Measurements from ENCODE around the gene GAN.
"Not testable (repeated sequence)": the region's sequence is repeated elsewhere in the genome, so short reads cannot be mapped to it uniquely, and the experiment has no call there.

Gene GAN

GRCh38 chr16:81394966-81395655 is 80.3 kb downstream of the GAN start:
- Histone ChIP-seq H3K36me3 (ENCODE audit: control insufficient read depth, insufficient read depth, low read length) (peaks cover 3% of the 10 kb centered on the region), H3K27me3 (ENCODE audit: control insufficient read depth, insufficient read depth, low read length) (no peaks in the 10 kb centered on the region), H3K4me3 (ENCODE audit: low read length) (no peak overlapping the region), H3K9ac (ENCODE audit: low read length) (no peak overlapping the region), H3K27ac (ENCODE audit: low read depth, low read length) (no peak overlapping the region), H3K4me1 (ENCODE audit: control insufficient read depth, insufficient read depth, low read length) (no peaks in the 10 kb centered on the region)

GRCh38 chr16:81397058-81397878 is 82.5 kb downstream of the GAN start:
- Histone ChIP-seq H3K36me3 (ENCODE audit: control insufficient read depth, insufficient read depth, low read length) (no peaks in the 10 kb centered on the region), H3K9ac (ENCODE audit: low read length) (no peak overlapping the region), H3K27me3 (ENCODE audit: control insufficient read depth, insufficient read depth, low read length) (no peaks in the 10 kb centered on the region), H3K4me3 (ENCODE audit: low read length) (no peak overlapping the region), H3K27ac (ENCODE audit: low read depth, low read length) (no peak overlapping the region), H3K4me1 (ENCODE audit: control insufficient read depth, insufficient read depth, low read length) (no peaks in the 10 kb centered on the region)

GRCh38 chr16:81397879-81398520 is 83.2 kb downstream of the GAN start:
- Histone ChIP-seq H3K4me1 (ENCODE audit: control insufficient read depth, insufficient read depth, low read length) (no peaks in the 10 kb centered on the region), H3K9ac (ENCODE audit: low read length) (no peak overlapping the region), H3K27ac (ENCODE audit: low read depth, low read length) (no peak overlapping the region), H3K36me3 (ENCODE audit: control insufficient read depth, insufficient read depth, low read length) (no peaks in the 10 kb centered on the region), H3K4me3 (ENCODE audit: low read length) (no peak overlapping the region), H3K27me3 (ENCODE audit: control insufficient read depth, insufficient read depth, low read length) (no peaks in the 10 kb centered on the region)

- H3K4me3 ChIP-seq (ENCODE audit: low read length), result no peak overlapping the region
- H3K27me3 ChIP-seq (ENCODE audit: control insufficient read depth, insufficient read depth, low read length), result no peaks in the 10 kb centered on the region
- no peaks in the 10 kb centered on the region for H3K36me3 ChIP-seq (ENCODE audit: control insufficient read depth, insufficient read depth, low read length)
- no peak overlapping the region for H3K9ac ChIP-seq (ENCODE audit: low read length)
- H3K27ac ChIP-seq (ENCODE audit: low read depth, low read length), result no peak overlapping the region
- H3K4me1 ChIP-seq (ENCODE audit: control insufficient read depth, insufficient read depth, low read length), result peaks cover 3% of the 10 kb centered on the region
Measured at GRCh38 chr16:81399909-81400308, 85.1 kb downstream of the GAN start.

GRCh38 chr16:81401035-81401950 is 86.5 kb downstream of the GAN start:
- no peaks in the 10 kb centered on the region for H3K36me3 ChIP-seq (ENCODE audit: control insufficient read depth, insufficient read depth, low read length)
- H3K4me1 ChIP-seq (ENCODE audit: control insufficient read depth, insufficient read depth, low read length), result peaks cover 3% of the 10 kb centered on the region
- H3K4me3 ChIP-seq (ENCODE audit: low read length), result no peak overlapping the region
- no peaks in the 10 kb centered on the region for H3K27me3 ChIP-seq (ENCODE audit: control insufficient read depth, insufficient read depth, low read length)
- no peak overlapping the region for H3K9ac ChIP-seq (ENCODE audit: low read length)
- no peak overlapping the region for H3K27ac ChIP-seq (ENCODE audit: low read depth, low read length)

GRCh38 chr16:81403208-81403600 is 88.4 kb downstream of the GAN start:
- Histone ChIP-seq H3K4me1 (ENCODE audit: control insufficient read depth, insufficient read depth, low read length) (peaks cover 3% of the 10 kb centered on the region), H3K27me3 (ENCODE audit: control insufficient read depth, insufficient read depth, low read length) (no peaks in the 10 kb centered on the region), H3K4me3 (ENCODE audit: low read length) (no peak overlapping the region), H3K9ac (ENCODE audit: low read length) (no peak overlapping the region), H3K36me3 (ENCODE audit: control insufficient read depth, insufficient read depth, low read length) (no peaks in the 10 kb centered on the region), H3K27ac (ENCODE audit: low read depth, low read length) (no peak overlapping the region)

- peaks cover 3% of the 10 kb centered on the region for H3K4me1 ChIP-seq (ENCODE audit: control insufficient read depth, insufficient read depth, low read length)
- H3K27me3 ChIP-seq (ENCODE audit: control insufficient read depth, insufficient read depth, low read length), result no peaks in the 10 kb centered on the region
- no peak overlapping the region for H3K9ac ChIP-seq (ENCODE audit: low read length)
- no peak overlapping the region for H3K27ac ChIP-seq (ENCODE audit: low read depth, low read length)
- no peaks in the 10 kb centered on the region for H3K36me3 ChIP-seq (ENCODE audit: control insufficient read depth, insufficient read depth, low read length)
- H3K4me3 ChIP-seq (ENCODE audit: low read length), result peak overlapping the region; percentile 51
Measured at GRCh38 chr16:81403601-81404391, 89.0 kb downstream of the GAN start.

GRCh38 chr16:81405002-81405401 is 90.2 kb downstream of the GAN start:
- H3K36me3 ChIP-seq (ENCODE audit: control insufficient read depth, insufficient read depth, low read length); H3K27me3 ChIP-seq (ENCODE audit: control insufficient read depth, insufficient read depth, low read length); H3K27ac ChIP-seq (ENCODE audit: low read depth, low read length); H3K4me3 ChIP-seq (ENCODE audit: low read length); H3K4me1 ChIP-seq (ENCODE audit: control insufficient read depth, insufficient read depth, low read length); H3K9ac ChIP-seq (ENCODE audit: low read length): not testable (repeated sequence)

- Histone ChIP-seq H3K36me3 (ENCODE audit: control insufficient read depth, insufficient read depth, low read length) (no peaks in the 10 kb centered on the region), H3K9ac (ENCODE audit: low read length) (no peak overlapping the region), H3K4me1 (ENCODE audit: control insufficient read depth, insufficient read depth, low read length) (peaks cover 3% of the 10 kb centered on the region), H3K4me3 (ENCODE audit: low read length) (no peak overlapping the region), H3K27me3 (ENCODE audit: control insufficient read depth, insufficient read depth, low read length) (no peaks in the 10 kb centered on the region), H3K27ac (ENCODE audit: low read depth, low read length) (no peak overlapping the region)
Measured at GRCh38 chr16:81405702-81406113, 90.9 kb downstream of the GAN start.

- Histone ChIP-seq H3K4me1 (ENCODE audit: control insufficient read depth, insufficient read depth, low read length) (peaks cover 3% of the 10 kb centered on the region), H3K27ac (ENCODE audit: low read depth, low read length) (no peak overlapping the region), H3K9ac (ENCODE audit: low read length) (no peak overlapping the region), H3K4me3 (ENCODE audit: low read length) (no peak overlapping the region), H3K36me3 (ENCODE audit: control insufficient read depth, insufficient read depth, low read length) (no peaks in the 10 kb centered on the region), H3K27me3 (ENCODE audit: control insufficient read depth, insufficient read depth, low read length) (no peaks in the 10 kb centered on the region)
Measured at GRCh38 chr16:81408409-81408950, 93.7 kb downstream of the GAN start.

GRCh38 chr16:81409016-81409556 is 94.3 kb downstream of the GAN start:
- no peak overlapping the region for H3K4me3 ChIP-seq (ENCODE audit: low read length)
- H3K27ac ChIP-seq (ENCODE audit: low read depth, low read length), result no peak overlapping the region
- H3K36me3 ChIP-seq (ENCODE audit: control insufficient read depth, insufficient read depth, low read length), result no peaks in the 10 kb centered on the region
- no peaks in the 10 kb centered on the region for H3K27me3 ChIP-seq (ENCODE audit: control insufficient read depth, insufficient read depth, low read length)
- no peak overlapping the region for H3K9ac ChIP-seq (ENCODE audit: low read length)
- H3K4me1 ChIP-seq (ENCODE audit: control insufficient read depth, insufficient read depth, low read length), result no peaks in the 10 kb centered on the region
